ENCODE measurements around the gene GSK3B. TPM values are rescaled to one million over a fixed set of nuclear protein-coding genes. Genes with fewer than 3 reads are reported as not detected.

The GSK3B gene
- total RNA-seq, 1 experiment from 2014 or later = 56.2 TPM

DNA sequence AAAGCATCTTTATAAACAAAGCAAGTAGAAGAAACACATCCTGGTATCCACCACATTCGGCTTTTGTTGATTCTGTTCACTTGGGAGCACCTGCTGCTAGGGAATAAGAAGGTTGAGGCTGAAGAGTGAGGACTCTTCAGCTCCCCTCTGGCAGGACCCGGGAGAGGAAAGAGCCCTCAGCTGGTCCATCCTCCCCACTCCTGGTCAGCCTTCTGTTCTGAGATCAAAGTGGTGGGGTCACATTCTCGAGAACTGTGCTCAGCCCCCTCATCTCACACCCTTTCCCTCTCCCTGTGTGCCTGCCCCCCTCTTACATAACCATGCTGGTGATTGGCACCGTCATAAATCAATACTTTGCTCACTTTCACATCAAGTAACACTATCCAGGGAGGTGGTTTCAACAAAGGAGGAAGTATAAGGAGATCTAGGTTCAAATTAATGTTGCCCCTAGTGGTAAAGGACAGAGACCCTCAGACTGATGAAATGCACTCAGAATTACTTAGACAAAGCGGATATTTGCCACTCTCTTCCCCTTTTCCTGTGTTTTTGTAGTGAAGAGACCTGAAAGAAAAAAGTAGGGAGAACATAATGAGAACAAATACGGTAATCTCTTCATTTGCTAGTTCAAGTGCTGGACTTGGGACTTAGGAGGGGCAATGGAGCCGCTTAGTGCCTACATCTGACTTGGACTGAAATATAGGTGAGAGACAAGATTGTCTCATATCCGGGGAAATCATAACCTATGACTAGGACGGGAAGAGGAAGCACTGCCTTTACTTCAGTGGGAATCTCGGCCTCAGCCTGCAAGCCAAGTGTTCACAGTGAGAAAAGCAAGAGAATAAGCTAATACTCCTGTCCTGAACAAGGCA lies 312.7 kb downstream of the GSK3B start, which contains the start of gene NR1I2:
TSS of gene NR1I2 (plus strand) at position 772 of the 869 bp plus-strand sequence.
- DNase-seq (ENCODE audit: low read depth) = no peak

DNA sequence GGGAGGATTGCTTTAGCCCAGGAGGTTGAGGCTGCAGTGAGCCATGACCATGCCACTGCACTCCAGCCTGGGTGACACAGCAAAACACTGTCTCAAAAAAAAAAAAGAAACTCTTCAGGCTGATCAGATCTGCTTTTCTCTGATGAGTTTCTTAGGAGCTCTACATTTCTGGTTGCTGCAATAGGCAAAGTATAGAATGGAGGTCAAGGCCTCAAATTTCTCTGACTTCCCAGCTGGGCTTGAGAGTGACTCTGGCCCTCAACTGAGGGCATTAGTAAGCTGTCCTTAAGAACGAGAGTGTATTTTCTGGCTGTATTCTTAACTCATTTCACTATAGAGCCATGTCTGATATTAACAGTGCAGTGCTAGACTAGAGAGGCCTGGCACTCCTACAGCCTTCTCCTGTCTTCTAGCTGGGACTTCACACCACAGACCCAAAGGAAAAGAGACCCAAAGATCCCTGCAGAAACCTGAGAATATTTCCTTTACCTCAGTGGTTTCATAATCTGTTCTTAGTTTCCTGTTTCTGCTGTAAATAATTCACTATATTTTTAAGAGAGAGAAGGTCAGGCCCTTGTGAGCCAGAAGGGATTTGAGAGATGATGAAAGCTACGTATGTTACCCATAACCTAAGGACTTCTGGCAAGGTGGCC lies 314.4 kb downstream of the GSK3B start:
- DNase-seq (ENCODE audit: low read depth) = no peak

DNA sequence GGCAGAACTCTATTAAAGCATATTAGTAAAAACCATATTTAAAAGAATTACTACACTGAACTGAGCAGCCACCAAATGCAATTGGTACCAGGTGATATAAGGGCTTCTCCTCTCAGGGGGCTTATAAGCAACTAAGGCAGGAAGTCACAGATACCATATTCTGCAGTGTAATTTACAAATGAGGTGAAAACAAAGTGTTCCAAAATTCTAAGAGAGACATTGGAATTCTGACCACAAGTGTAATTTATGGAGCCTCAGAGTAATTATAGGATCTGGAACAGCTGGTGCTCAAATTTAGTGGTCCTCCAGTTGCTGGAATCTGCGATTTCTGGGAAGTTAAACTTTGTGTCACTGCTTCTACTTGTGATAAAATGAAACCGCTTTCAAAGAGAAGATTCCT lies 315.4 kb downstream of the GSK3B start:
- no peak for DNase-seq (ENCODE audit: low read depth)

GRCh38 chr3:119778176-119778575 lies 316.1 kb downstream of the GSK3B start:
- DNase-seq (ENCODE audit: low read depth) = no peak

DNA sequence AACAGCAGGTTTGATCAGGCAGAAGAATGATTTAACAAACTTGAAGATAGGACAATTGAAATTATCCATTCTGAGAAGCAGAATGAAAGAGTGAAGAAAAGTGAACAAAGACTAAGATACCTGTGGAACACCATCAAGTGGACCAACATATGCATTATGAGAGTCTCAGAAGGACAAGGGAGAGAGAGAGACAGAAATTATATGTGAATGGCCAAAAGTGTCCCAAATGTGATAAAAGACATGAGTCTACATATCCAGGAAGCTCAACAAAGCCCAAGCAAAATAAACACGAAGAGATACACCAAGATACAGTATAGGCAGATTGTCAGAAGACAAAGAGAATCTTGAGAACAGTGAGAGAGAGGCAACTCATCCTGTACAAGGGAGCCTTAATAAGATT lies 317.9 kb downstream of the GSK3B start:
- no peak for DNase-seq (ENCODE audit: low read depth)

DNA sequence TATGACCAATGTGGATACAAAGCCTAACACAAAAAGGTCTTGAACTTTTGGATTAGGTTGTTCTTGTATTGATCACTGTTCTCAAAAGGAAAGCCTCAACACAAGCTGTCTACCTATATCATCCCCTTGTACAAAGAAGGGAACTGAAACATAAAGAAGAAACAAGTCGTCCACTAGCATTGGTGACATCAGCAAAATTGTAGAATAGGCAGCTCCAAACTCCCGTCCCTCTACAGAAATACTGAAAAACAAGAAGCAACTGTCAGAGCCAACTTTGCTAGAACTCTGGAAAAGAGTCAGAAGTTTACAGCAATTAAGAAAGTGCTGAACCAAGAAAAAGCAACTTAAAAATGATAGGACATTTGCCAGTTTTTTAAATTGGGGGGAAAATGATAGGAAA lies 319.8 kb downstream of the GSK3B start:
- no peak for DNase-seq (ENCODE audit: low read depth)

Other genes starting within 250 kb of the GSK3B start
- gene GPR156, start 190.8 kb upstream of the GSK3B start, total RNA-seq (2014; rRNA removed; shearing (Covaris generic)) = 1.5 and 1.7 TPM in 2 replicates